ENCODE data around the gene PARD3. TPM values are rescaled to one million over a fixed set of nuclear protein-coding genes. Genes with fewer than 3 reads are reported as not detected.

PARD3 gene
- total RNA-seq, 3 donors from 2014 or later, result 48.2 to 93.7 (median 60.6) TPM

- Histone ChIP-seq H3K9me3 (no peaks in the 10 kb centered on the region), H3K4me1 (no peaks in the 10 kb centered on the region), H3K27ac (no peak overlapping the region), H3K36me3 (no peaks in the 10 kb centered on the region), H3K4me3 (no peak overlapping the region), H3K27me3 (no peaks in the 10 kb centered on the region)
- no peak for TF ChIP-seq POLR2A (IDR thresholded peaks at IDR 0.05)
- TF ChIP-seq CTCF (IDR thresholded peaks at IDR 0.05), result no peak
- no peak for TF ChIP-seq POLR2AphosphoS5 (IDR thresholded peaks at IDR 0.05)
- intact Hi-C loops (cut with DNase I; ENCODE audit: low total_unique reads), result no loop called here
- DNase-seq (ENCODE audit: low spot score in 2 of 2), result no peak
These were observed 196.5 kb downstream of the PARD3 start for GRCh38 chr10:34618611-34619010.

GRCh38 chr10:34615770-34616169 lies 199.3 kb downstream of the PARD3 start:
- Histone ChIP-seq H3K36me3 (no peaks in the 10 kb centered on the region), H3K27me3 (no peaks in the 10 kb centered on the region), H3K27ac (no peak overlapping the region), H3K4me1 (no peaks in the 10 kb centered on the region), H3K4me3 (no peak overlapping the region), H3K9me3 (no peaks in the 10 kb centered on the region)
- no peak for TF ChIP-seq POLR2A (IDR thresholded peaks at IDR 0.05)
- TF ChIP-seq POLR2AphosphoS5 (IDR thresholded peaks at IDR 0.05), result no peak
- no peak for TF ChIP-seq CTCF (IDR thresholded peaks at IDR 0.05)
- intact Hi-C loops (cut with DNase I; ENCODE audit: low total_unique reads), result no loop called here
- no peak for DNase-seq (ENCODE audit: low spot score in 2 of 2)

- Histone ChIP-seq H3K27me3 (no peaks in the 10 kb centered on the region), H3K4me1 (no peaks in the 10 kb centered on the region), H3K4me3 (no peak overlapping the region), H3K36me3 (no peaks in the 10 kb centered on the region), H3K27ac (no peak overlapping the region), H3K9me3 (no peaks in the 10 kb centered on the region)
- TF ChIP-seq POLR2AphosphoS5 (IDR thresholded peaks at IDR 0.05) (no peak), CTCF (IDR thresholded peaks at IDR 0.05) (no peak), POLR2A (IDR thresholded peaks at IDR 0.05) (no peak)
- intact Hi-C loops (cut with DNase I; ENCODE audit: low total_unique reads), result no loop called here
- no peak for DNase-seq (ENCODE audit: low spot score in 2 of 2)
These were observed 201.6 kb downstream of the PARD3 start for GRCh38 chr10:34613491-34613890.

GRCh38 chr10:34612938-34613337 lies 202.2 kb downstream of the PARD3 start:
- Histone ChIP-seq H3K4me3 (no peak overlapping the region), H3K27me3 (no peaks in the 10 kb centered on the region), H3K36me3 (no peaks in the 10 kb centered on the region), H3K9me3 (no peaks in the 10 kb centered on the region), H3K4me1 (no peaks in the 10 kb centered on the region), H3K27ac (no peak overlapping the region)
- intact Hi-C loops (cut with DNase I; ENCODE audit: low total_unique reads), result no loop called here
- no peak for DNase-seq (ENCODE audit: low spot score in 2 of 2)
- TF ChIP-seq POLR2AphosphoS5 (IDR thresholded peaks at IDR 0.05) (no peak), CTCF (IDR thresholded peaks at IDR 0.05) (no peak), POLR2A (IDR thresholded peaks at IDR 0.05) (no peak)

GRCh38 chr10:34612446-34612845 lies 202.7 kb downstream of the PARD3 start:
- intact Hi-C loops (cut with DNase I; ENCODE audit: low total_unique reads), result no loop called here

More at GRCh38 chr10:34612446-34612845, 202.7 kb downstream of the PARD3 start:
- Histone ChIP-seq H3K4me3 (no peak overlapping the region), H3K9me3 (no peaks in the 10 kb centered on the region), H3K4me1 (no peaks in the 10 kb centered on the region), H3K27me3 (no peaks in the 10 kb centered on the region), H3K27ac (no peak overlapping the region), H3K36me3 (no peaks in the 10 kb centered on the region)
- TF ChIP-seq POLR2A (IDR thresholded peaks at IDR 0.05), result no peak
- TF ChIP-seq CTCF (IDR thresholded peaks at IDR 0.05), result no peak
- TF ChIP-seq POLR2AphosphoS5 (IDR thresholded peaks at IDR 0.05), result no peak
- no peak for DNase-seq (ENCODE audit: low spot score in 2 of 2)
